ENCODE data around the gene PLEK2.

DNA sequence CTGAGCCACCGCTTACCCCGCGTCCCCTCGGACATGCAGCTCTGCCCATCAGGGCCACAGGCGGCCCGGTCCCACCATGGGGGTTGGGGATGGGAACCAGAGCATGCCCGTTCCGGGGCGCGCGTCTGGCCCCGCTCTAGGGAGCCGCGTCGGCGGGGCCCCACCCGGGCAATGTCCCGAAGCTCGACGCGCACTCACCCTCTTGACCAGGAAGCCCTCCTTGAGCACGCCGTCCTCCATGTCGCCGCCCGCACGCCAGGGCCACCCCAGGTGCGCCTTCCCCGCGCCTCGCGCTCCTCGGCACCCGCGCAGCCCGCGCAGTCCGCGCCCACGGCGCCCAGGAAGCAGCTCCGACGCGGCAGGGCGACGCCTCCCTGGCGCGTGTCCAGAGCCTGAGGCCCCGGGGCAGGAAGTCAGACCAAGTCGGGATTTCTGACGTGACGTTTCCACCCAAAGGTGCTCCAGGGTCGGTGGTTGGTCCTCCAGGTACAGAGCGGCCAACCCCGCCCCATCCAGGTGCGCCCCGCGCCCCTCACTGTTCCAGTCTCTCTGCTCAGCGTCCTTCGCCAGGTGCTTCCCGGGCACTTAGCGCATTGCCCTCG is at the start of gene PLEK2:
- TF ChIP-seq, protein P1, sequence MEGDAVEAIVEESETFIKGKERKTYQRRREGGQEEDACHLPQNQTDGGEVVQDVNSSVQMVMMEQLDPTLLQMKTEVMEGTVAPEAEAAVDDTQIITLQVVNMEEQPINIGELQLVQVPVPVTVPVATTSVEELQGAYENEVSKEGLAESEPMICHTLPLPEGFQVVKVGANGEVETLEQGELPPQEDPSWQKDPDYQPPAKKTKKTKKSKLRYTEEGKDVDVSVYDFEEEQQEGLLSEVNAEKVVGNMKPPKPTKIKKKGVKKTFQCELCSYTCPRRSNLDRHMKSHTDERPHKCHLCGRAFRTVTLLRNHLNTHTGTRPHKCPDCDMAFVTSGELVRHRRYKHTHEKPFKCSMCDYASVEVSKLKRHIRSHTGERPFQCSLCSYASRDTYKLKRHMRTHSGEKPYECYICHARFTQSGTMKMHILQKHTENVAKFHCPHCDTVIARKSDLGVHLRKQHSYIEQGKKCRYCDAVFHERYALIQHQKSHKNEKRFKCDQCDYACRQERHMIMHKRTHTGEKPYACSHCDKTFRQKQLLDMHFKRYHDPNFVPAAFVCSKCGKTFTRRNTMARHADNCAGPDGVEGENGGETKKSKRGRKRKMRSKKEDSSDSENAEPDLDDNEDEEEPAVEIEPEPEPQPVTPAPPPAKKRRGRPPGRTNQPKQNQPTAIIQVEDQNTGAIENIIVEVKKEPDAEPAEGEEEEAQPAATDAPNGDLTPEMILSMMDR (IDR thresholded peaks at IDR 0.05; ENCODE audit: insufficient read depth, low read length) = no peak
- TF ChIP-seq, protein P2, sequence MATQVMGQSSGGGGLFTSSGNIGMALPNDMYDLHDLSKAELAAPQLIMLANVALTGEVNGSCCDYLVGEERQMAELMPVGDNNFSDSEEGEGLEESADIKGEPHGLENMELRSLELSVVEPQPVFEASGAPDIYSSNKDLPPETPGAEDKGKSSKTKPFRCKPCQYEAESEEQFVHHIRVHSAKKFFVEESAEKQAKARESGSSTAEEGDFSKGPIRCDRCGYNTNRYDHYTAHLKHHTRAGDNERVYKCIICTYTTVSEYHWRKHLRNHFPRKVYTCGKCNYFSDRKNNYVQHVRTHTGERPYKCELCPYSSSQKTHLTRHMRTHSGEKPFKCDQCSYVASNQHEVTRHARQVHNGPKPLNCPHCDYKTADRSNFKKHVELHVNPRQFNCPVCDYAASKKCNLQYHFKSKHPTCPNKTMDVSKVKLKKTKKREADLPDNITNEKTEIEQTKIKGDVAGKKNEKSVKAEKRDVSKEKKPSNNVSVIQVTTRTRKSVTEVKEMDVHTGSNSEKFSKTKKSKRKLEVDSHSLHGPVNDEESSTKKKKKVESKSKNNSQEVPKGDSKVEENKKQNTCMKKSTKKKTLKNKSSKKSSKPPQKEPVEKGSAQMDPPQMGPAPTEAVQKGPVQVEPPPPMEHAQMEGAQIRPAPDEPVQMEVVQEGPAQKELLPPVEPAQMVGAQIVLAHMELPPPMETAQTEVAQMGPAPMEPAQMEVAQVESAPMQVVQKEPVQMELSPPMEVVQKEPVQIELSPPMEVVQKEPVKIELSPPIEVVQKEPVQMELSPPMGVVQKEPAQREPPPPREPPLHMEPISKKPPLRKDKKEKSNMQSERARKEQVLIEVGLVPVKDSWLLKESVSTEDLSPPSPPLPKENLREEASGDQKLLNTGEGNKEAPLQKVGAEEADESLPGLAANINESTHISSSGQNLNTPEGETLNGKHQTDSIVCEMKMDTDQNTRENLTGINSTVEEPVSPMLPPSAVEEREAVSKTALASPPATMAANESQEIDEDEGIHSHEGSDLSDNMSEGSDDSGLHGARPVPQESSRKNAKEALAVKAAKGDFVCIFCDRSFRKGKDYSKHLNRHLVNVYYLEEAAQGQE (IDR thresholded peaks at IDR 0.05; ENCODE audit: insufficient replicate concordance, low read depth) = no peak
- TF ChIP-seq POLR2AphosphoS5 (IDR thresholded peaks at IDR 0.05; ENCODE audit: low read depth) (no peak), GABPA (IDR thresholded peaks at IDR 0.05; ENCODE audit: low read depth) (no peak)
